ENCODE data around the gene HCST.
"Not testable (repeated sequence)": the region's sequence is repeated elsewhere in the genome, so short reads cannot be mapped to it uniquely, and the experiment has no call there.

HCST gene

GRCh38 chr19:35882114-35882832 lies 20.1 kb upstream of the HCST start:
- DNase-seq: peak; percentile 79

- DNase-seq: no peak
Observed at GRCh38 chr19:35883882-35884281, 18.4 kb upstream of the HCST start.

- no peak for DNase-seq
Observed at GRCh38 chr19:35885225-35885738, 17.0 kb upstream of the HCST start.

- DNase-seq: no peak
Observed at GRCh38 chr19:35885904-35886303, 16.4 kb upstream of the HCST start.

GRCh38 chr19:35887197-35887596 lies 15.1 kb upstream of the HCST start:
- DNase-seq: no peak

GRCh38 chr19:35888398-35888797 lies 13.9 kb upstream of the HCST start:
- DNase-seq: no peak

GRCh38 chr19:35889370-35890112 lies 12.8 kb upstream of the HCST start:
- DNase-seq: no peak

- no peak for DNase-seq
Observed at GRCh38 chr19:35890113-35890650, 12.1 kb upstream of the HCST start.

- not testable (repeated sequence) for DNase-seq
Observed at GRCh38 chr19:35891819-35892218, 10.5 kb upstream of the HCST start.

- DNase-seq: no peak
Observed at GRCh38 chr19:35894342-35894741, 8.0 kb upstream of the HCST start.

- no peak for DNase-seq
Observed at GRCh38 chr19:35895911-35896642, 6.3 kb upstream of the HCST start.

GRCh38 chr19:35896643-35897040 lies 5.7 kb upstream of the HCST start:
- DNase-seq: no peak

- DNase-seq: no peak
Observed at GRCh38 chr19:35897706-35898451, 4.5 kb upstream of the HCST start.

- DNase-seq: no peak
Observed at GRCh38 chr19:35898499-35898809, 3.9 kb upstream of the HCST start.

GRCh38 chr19:35899547-35900214 lies 2.6 kb upstream of the HCST start:
- DNase-seq: peak; percentile 8

- DNase-seq: no peak
Observed at GRCh38 chr19:35901055-35901644, 1.2 kb upstream of the HCST start.

GRCh38 chr19:35902870-35903475 lies 644 bp downstream of the HCST start:
- no peak for DNase-seq

GRCh38 chr19:35903550-35904179 lies 1.3 kb downstream of the HCST start:
- no peak for DNase-seq

- no peak for DNase-seq
Observed at GRCh38 chr19:35904311-35905068, 2.2 kb downstream of the HCST start.

GRCh38 chr19:35905178-35905727 lies 2.9 kb downstream of the HCST start:
- no peak for DNase-seq

Data from NCI-H1092 treated with DMSO at 0.1 percent for 48 hours (cell line).